Dendritic cell treated with granulocyte-macrophage colony-stimulating factor and Interleukin-4, amounts not matched to agents 40 ng/mL and 50 ng/mL, for 4 days (primary cell): ENCODE results near the gene FGF12.

Experiments used
- H3K27ac Mint-ChIP-seq: one replicate; pipeline ENCODE4 v1.8.0; 2022; ENCODE audit warnings: mild to moderate bottlenecking, mixed read lengths
- H3K27me3 Mint-ChIP-seq: one replicate; pipeline ENCODE4 v1.8.0; 2022; ENCODE audit warnings: mild to moderate bottlenecking, mixed read lengths
- H3K36me3 Mint-ChIP-seq: one replicate; pipeline ENCODE4 v1.8.0; 2022; ENCODE audit warnings: low read depth, mixed read lengths
- H3K4me1 Mint-ChIP-seq: one replicate; pipeline ENCODE4 v1.8.0; 2022; ENCODE audit warnings: low read depth, mixed read lengths
- H3K4me3 Mint-ChIP-seq: one replicate; pipeline ENCODE4 v1.8.0; 2022; ENCODE audit warnings: mild to moderate bottlenecking, moderate library complexity, mixed read lengths
- H3K9me3 Mint-ChIP-seq: one replicate; pipeline ENCODE4 v1.8.0; 2022; ENCODE audit warnings: mixed read lengths
- intact Hi-C: fragments of 100-400 bp; cut with micrococcal nuclease; formaldehyde crosslinking; loops from one replicate; pipeline ENCODE4 v1.15.0; 2022

FGF12 gene

GRCh38 chr3:192273697-192274010, 453.7 kb downstream of the FGF12 start:
- no peaks in the 10 kb centered on the region for H3K27me3 Mint-ChIP-seq
- H3K27ac Mint-ChIP-seq, result no peak overlapping the region
- H3K4me1 Mint-ChIP-seq, result no peaks in the 10 kb centered on the region
- H3K4me3 Mint-ChIP-seq, result no peak overlapping the region
- H3K36me3 Mint-ChIP-seq, result no peaks in the 10 kb centered on the region
- no peaks in the 10 kb centered on the region for H3K9me3 Mint-ChIP-seq
- intact Hi-C loops, result no loop called here

GRCh38 chr3:192273001-192273696, 454.2 kb downstream of the FGF12 start:
- Mint-ChIP-seq H3K36me3 (no peaks in the 10 kb centered on the region), H3K4me3 (no peak overlapping the region), H3K27me3 (no peaks in the 10 kb centered on the region), H3K27ac (no peak overlapping the region), H3K4me1 (no peaks in the 10 kb centered on the region), H3K9me3 (no peaks in the 10 kb centered on the region)
- intact Hi-C loops, result no loop called here

GRCh38 chr3:192262001-192262400, 465.3 kb downstream of the FGF12 start:
- no peaks in the 10 kb centered on the region for H3K36me3 Mint-ChIP-seq
- no peak overlapping the region for H3K4me3 Mint-ChIP-seq
- intact Hi-C loops, result no loop called here
- no peaks in the 10 kb centered on the region for H3K4me1 Mint-ChIP-seq
- H3K9me3 Mint-ChIP-seq, result no peaks in the 10 kb centered on the region
- no peak overlapping the region for H3K27ac Mint-ChIP-seq
- H3K27me3 Mint-ChIP-seq, result no peaks in the 10 kb centered on the region

DNA sequence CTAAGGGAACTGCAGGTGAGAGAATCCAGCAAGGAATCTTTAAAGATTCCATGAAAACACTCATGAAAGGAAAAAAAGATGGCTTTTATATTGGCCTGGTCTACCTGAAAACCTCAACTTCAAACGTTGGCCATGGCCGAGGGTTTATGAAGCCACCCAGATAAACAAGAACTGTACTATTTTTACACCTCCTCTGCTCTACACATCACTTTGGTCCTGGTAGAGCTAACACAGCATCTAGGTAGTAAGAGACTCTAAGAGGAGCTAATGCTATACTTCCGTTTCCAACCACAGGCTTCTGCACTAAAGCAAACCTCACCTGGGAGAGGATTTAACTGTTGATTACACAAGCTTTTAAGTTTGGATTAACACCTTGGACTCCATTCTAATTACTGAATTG, 466.2 kb downstream of the FGF12 start:
- no peaks in the 10 kb centered on the region for H3K27me3 Mint-ChIP-seq
- no peaks in the 10 kb centered on the region for H3K36me3 Mint-ChIP-seq
- H3K4me1 Mint-ChIP-seq, result no peaks in the 10 kb centered on the region
- no peak overlapping the region for H3K27ac Mint-ChIP-seq
- no peaks in the 10 kb centered on the region for H3K9me3 Mint-ChIP-seq
- intact Hi-C loops, result no loop called here
- no peak overlapping the region for H3K4me3 Mint-ChIP-seq

DNA sequence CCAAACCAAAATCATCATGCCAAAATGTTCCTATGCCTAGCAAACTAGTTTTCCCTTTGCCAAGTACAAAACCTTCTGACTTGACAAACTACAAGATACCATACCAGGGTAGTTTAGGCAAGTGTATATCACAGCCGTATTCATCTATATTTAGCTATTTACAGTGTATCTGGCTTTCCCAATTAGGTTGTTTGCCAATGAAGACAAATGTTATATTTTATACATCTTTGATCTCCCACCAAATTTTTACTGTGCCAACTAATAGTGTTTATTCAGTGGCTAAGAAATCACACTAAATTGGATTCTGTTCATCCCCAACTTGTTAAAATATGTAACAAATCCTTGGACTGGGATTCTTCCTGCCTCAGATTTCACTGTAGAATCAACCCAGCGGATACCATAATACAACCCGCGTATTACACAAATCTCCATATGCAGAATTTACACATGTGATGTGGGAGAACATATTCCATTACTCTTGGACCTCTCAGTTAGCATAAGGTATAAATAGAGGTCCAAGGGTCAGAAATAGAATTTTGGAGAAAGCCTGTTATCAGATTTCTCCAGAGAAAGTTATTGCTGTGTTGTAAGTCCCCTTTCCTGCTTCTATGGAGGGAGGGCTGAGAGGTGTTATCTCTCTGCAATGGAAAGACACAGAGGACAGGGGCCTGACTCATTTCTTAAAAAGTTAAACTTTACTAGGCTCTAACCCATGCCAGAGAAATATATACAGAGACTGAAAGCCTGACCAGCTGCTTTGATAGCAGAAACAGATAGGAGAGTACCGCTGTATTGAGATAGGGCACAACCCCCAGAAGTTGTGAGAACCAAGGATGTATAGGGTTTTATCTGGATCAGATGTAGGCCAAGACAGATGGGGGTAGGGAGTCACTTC, 467.0 kb downstream of the FGF12 start:
- H3K36me3 Mint-ChIP-seq, result no peaks in the 10 kb centered on the region
- H3K4me1 Mint-ChIP-seq, result no peaks in the 10 kb centered on the region
- no peak overlapping the region for H3K27ac Mint-ChIP-seq
- H3K27me3 Mint-ChIP-seq, result no peaks in the 10 kb centered on the region
- no peaks in the 10 kb centered on the region for H3K9me3 Mint-ChIP-seq
- H3K4me3 Mint-ChIP-seq, result no peak overlapping the region
- intact Hi-C loops, result no loop called here

DNA sequence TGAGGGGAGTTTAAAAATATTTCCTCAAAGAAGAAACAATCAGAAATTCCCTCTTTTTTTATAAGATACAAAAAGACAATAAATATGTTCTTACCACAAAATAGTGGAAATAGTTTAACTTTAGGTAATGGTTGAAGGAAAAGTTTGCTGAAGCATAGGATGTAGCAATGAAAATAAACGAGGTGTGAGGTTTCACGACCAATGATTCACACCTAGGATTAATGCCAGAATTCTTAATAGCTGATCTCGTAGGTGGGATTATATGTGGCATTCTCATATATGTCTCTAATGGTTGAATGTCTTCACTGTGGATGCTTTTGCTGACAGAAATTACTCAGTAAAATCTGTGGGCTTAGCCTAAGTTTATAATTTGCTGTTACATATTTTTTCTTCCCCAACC, 467.7 kb downstream of the FGF12 start:
- no peaks in the 10 kb centered on the region for H3K9me3 Mint-ChIP-seq
- intact Hi-C loops, result no loop called here
- H3K27me3 Mint-ChIP-seq, result no peaks in the 10 kb centered on the region
- no peak overlapping the region for H3K27ac Mint-ChIP-seq
- H3K4me1 Mint-ChIP-seq, result no peaks in the 10 kb centered on the region
- no peaks in the 10 kb centered on the region for H3K36me3 Mint-ChIP-seq
- H3K4me3 Mint-ChIP-seq, result no peak overlapping the region

DNA sequence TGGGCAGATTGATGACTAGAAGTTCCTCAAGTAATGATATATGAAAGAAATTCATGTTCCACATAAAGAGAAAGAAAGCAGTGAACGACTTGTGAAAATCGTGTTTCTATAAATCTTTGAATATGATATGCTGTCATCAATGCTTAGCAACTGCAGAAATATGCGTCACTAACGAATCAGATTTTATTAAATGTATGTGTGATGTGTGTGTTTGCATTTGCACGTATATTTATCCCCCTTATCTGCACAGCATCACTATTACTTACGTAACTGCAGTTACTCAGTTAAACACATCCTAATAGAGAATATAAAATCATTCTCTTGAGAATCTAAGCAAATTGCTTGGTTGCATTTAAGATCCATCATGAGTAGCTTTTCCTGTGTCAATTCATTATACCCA, 468.6 kb downstream of the FGF12 start:
- H3K27ac Mint-ChIP-seq, result no peak overlapping the region
- H3K4me1 Mint-ChIP-seq, result no peaks in the 10 kb centered on the region
- H3K9me3 Mint-ChIP-seq, result no peaks in the 10 kb centered on the region
- intact Hi-C loops, result no loop called here
- H3K4me3 Mint-ChIP-seq, result no peak overlapping the region
- no peaks in the 10 kb centered on the region for H3K27me3 Mint-ChIP-seq
- no peaks in the 10 kb centered on the region for H3K36me3 Mint-ChIP-seq

GRCh38 chr3:192255839-192256238, 471.5 kb downstream of the FGF12 start:
- intact Hi-C loops, result no loop called here
- no peaks in the 10 kb centered on the region for H3K27me3 Mint-ChIP-seq
- H3K9me3 Mint-ChIP-seq, result no peaks in the 10 kb centered on the region
- no peaks in the 10 kb centered on the region for H3K4me1 Mint-ChIP-seq
- H3K4me3 Mint-ChIP-seq, result no peak overlapping the region
- no peaks in the 10 kb centered on the region for H3K36me3 Mint-ChIP-seq
- H3K27ac Mint-ChIP-seq, result no peak overlapping the region

DNA sequence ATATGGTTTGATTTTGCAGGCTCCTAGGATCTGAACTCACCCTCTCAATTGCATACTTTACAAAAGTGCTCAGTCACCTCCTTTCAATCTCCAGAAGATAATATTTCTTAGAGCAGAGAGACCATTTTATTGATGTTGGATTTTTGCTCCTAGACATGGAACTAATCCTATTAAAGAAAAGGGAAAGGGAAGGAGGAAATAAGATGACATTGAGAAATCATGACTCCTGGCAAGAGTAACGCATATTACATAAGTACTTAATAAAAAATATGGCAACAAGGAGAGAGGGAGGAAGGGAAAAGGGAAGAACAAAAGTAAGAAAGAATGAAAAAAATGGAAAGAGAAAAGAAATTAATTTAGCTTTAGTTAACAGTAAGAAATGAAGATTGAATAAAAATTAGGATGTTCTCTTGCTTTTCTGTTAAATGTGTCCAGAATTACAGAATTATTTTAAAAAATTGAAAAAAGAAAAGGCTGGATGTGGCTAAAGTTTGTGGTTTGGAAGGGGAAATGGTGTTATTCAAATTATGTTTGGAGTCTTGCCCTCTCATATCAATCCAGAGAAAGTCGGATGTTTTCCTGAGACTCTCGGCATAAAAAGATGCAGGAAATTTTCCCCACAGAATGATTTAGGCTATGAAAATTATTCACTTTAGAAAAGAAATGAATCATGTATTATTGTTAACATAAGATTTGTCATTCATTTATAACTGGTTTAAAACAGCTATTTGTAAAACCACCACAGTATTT, 474.0 kb downstream of the FGF12 start:
- Mint-ChIP-seq H3K9me3 (no peaks in the 10 kb centered on the region), H3K27me3 (no peaks in the 10 kb centered on the region), H3K4me1 (no peaks in the 10 kb centered on the region), H3K36me3 (no peaks in the 10 kb centered on the region), H3K4me3 (no peak overlapping the region), H3K27ac (no peak overlapping the region)
- intact Hi-C loops, result no loop called here

- H3K36me3 Mint-ChIP-seq, result no peaks in the 10 kb centered on the region
Measured at GRCh38 chr3:192249516-192249915, 477.8 kb downstream of the FGF12 start.

DNA sequence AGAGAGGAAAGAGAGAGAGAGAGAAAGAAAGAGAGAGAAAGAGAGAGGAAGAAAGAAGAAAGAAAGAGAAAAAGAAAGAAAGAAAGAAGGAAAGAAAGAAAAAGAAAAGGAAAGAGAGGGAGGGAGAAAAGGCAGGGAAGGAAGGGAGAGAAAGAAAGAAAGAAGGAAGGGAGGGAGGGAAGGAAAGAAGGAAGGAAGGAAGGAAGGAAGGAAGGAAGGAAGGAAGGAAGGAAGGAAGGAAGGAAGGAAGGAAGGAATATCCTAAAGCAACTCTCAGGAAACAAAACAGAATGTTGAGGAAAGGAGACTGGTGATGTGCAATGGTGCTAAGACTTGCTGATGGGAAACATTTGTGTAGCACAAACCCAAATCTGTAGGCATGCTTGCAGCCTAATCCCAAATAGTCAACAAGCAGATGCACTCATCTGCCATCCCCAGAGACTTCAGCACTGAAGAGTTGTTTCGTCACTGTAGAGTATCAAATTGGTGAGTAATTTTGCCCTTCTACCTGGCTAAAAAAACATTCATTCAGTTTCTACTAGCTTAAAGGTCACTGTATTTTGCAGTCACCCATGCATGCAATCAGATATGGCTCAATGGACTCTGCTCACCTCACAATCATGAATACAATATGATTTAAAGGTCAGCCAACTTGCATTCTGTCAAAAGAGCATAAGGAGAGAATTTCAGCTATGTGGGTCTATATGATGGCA, 480.3 kb downstream of the FGF12 start:
- Mint-ChIP-seq H3K4me3 (no peak overlapping the region), H3K27ac (no peak overlapping the region), H3K27me3 (no peaks in the 10 kb centered on the region), H3K36me3 (no peaks in the 10 kb centered on the region), H3K4me1 (no peaks in the 10 kb centered on the region), H3K9me3 (no peaks in the 10 kb centered on the region)
- intact Hi-C loops, result no loop called here

More at GRCh38 chr3:192249516-192249915, 477.8 kb downstream of the FGF12 start:
- Mint-ChIP-seq H3K4me3 (no peak overlapping the region), H3K27ac (no peak overlapping the region), H3K9me3 (no peaks in the 10 kb centered on the region), H3K4me1 (no peaks in the 10 kb centered on the region), H3K27me3 (no peaks in the 10 kb centered on the region)
- intact Hi-C loops, result no loop called here

GRCh38 chr3:192244591-192244990, 482.8 kb downstream of the FGF12 start:
- no peaks in the 10 kb centered on the region for H3K27me3 Mint-ChIP-seq
- intact Hi-C loops, result no loop called here
- no peak overlapping the region for H3K4me3 Mint-ChIP-seq
- H3K36me3 Mint-ChIP-seq, result no peaks in the 10 kb centered on the region
- H3K9me3 Mint-ChIP-seq, result no peaks in the 10 kb centered on the region
- H3K4me1 Mint-ChIP-seq, result no peaks in the 10 kb centered on the region
- no peak overlapping the region for H3K27ac Mint-ChIP-seq

DNA sequence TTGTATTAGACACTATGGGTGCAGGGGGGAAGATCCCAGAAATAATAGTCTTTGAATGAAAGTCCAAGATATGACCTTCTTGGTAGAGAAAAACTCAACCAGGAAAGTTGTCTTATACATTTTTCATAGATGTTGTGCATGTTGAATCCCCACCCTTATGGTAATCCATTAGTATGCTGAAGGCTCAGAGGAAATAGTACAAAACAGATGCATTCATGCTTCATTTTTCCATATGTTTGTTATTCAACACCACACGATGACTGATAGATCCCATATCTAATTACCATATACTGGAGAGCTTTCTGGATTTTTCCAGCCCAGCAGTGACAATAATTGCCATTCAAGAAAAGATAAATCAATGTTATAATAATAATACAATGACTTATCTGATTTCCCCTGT, 487.4 kb downstream of the FGF12 start:
- Mint-ChIP-seq H3K27ac (no peak overlapping the region), H3K4me3 (no peak overlapping the region), H3K36me3 (no peaks in the 10 kb centered on the region), H3K27me3 (no peaks in the 10 kb centered on the region), H3K4me1 (no peaks in the 10 kb centered on the region), H3K9me3 (peaks cover 25% of the 10 kb centered on the region)
- intact Hi-C loops, result no loop called here
